Upper lobe of right lung (tissue), 1 donor: ENCODE measurements around the gene OR51S1. TPM values are rescaled to one million over a fixed set of nuclear protein-coding genes. Genes with fewer than 3 reads are reported as not detected.

Experiments
- ATAC-seq: fragments of 200-7000 bp; cut with Tn5 transposase; one replicate; pipeline ENCODE4 v1.9.1; 2020; ENCODE audit warnings: mild to moderate bottlenecking, moderate library complexity
- DNase-seq: peaks from one replicate; pipeline ENCODE4 v3.0.0-alpha.2; 2020
- H3K27ac ChIP-seq: fragments of 200-600 bp; one replicate; pipeline ENCODE4 v1.8.0; 2022
- H3K27me3 ChIP-seq: fragments of 200-600 bp; one replicate; pipeline ENCODE4 v1.8.0; 2022; ENCODE audit warnings: mild to moderate bottlenecking
- H3K36me3 ChIP-seq: fragments of 200-600 bp; one replicate; pipeline ENCODE4 v1.8.0; 2022
- H3K4me1 ChIP-seq: fragments of 200-600 bp; one replicate; pipeline ENCODE4 v1.8.0; 2022
- H3K4me3 ChIP-seq: fragments of 200-600 bp; one replicate; pipeline ENCODE4 v1.8.0; 2022; ENCODE audit warnings: mild to moderate bottlenecking
- H3K9me3 ChIP-seq: fragments of 200-600 bp; one replicate; pipeline ENCODE4 v1.8.0; 2022
- intact Hi-C: fragments of 100-400 bp; cut with DNase I; formaldehyde crosslinking; loops from one replicate; pipeline ENCODE4 v1.11.0; 2022
- total RNA-seq: library from RNA; stranded (reverse); fragmentation: NEBNext Ultra II Directional; extraction: Animal tissue kit (Norgen Biotek cat#: 25700); gene quantifications from one replicate; pipeline ENCODE4 v1.2.1, GENCODE V29; 2021
- TF ChIP-seq, protein P1 (sequence below): fragments of 200-600 bp; IDR thresholded peaks from one replicate; pipeline ENCODE4 v1.8.0; 2022; ENCODE audit warnings: antibody characterized with exemption
- donor health status: DM: no; HTN: yes; CAD: no; lungs with severe emphysema.

OR51S1 gene
- total RNA-seq, 1 donor from 2014 or later = not detected

- Histone ChIP-seq H3K4me1 (no peaks in the 10 kb centered on the region), H3K27ac (no peak overlapping the region), H3K4me3 (no peak overlapping the region), H3K9me3 (no peaks in the 10 kb centered on the region), H3K36me3 (no peaks in the 10 kb centered on the region), H3K27me3 (no peaks in the 10 kb centered on the region)
- TF ChIP-seq, protein P1, sequence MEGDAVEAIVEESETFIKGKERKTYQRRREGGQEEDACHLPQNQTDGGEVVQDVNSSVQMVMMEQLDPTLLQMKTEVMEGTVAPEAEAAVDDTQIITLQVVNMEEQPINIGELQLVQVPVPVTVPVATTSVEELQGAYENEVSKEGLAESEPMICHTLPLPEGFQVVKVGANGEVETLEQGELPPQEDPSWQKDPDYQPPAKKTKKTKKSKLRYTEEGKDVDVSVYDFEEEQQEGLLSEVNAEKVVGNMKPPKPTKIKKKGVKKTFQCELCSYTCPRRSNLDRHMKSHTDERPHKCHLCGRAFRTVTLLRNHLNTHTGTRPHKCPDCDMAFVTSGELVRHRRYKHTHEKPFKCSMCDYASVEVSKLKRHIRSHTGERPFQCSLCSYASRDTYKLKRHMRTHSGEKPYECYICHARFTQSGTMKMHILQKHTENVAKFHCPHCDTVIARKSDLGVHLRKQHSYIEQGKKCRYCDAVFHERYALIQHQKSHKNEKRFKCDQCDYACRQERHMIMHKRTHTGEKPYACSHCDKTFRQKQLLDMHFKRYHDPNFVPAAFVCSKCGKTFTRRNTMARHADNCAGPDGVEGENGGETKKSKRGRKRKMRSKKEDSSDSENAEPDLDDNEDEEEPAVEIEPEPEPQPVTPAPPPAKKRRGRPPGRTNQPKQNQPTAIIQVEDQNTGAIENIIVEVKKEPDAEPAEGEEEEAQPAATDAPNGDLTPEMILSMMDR = no peak
- no peak for DNase-seq
- intact Hi-C loops = no loop called here
- no peak for ATAC-seq
Measured at GRCh38 chr11:4884361-4884760, 35.4 kb upstream of the OR51S1 start.

GRCh38 chr11:4882543-4882942 is 33.5 kb upstream of the OR51S1 start:
- intact Hi-C loops = no loop called here
- DNase-seq (no peak), ATAC-seq (no peak)

DNA sequence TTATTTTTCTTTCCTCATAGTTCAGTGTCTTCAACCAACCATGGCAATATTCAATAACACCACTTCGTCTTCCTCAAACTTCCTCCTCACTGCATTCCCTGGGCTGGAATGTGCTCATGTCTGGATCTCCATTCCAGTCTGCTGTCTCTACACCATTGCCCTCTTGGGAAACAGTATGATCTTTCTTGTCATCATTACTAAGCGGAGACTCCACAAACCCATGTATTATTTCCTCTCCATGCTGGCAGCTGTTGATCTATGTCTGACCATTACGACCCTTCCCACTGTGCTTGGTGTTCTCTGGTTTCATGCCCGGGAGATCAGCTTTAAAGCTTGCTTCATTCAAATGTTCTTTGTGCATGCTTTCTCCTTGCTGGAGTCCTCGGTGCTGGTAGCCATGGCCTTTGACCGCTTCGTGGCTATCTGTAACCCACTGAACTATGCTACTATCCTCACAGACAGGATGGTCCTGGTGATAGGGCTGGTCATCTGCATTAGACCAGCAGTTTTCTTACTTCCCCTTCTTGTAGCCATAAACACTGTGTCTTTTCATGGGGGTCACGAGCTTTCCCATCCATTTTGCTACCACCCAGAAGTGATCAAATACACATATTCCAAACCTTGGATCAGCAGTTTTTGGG is 33.0 kb upstream of the OR51S1 start, which contains the start of gene OR51T1:
TSS of gene OR51T1 (plus strand) at position 41 of the 641 bp plus-strand sequence. CDS start at position 41, 0 bp downstream.
- no peak within 1 kb of the TSS for H3K4me3 ChIP-seq
- no peaks in the 10 kb centered on the region for H3K36me3 ChIP-seq
- H3K27me3 ChIP-seq = no peaks in the 10 kb centered on the region
- no peaks in the 10 kb centered on the region for H3K4me1 ChIP-seq
- intact Hi-C loops = no loop called here
- H3K27ac ChIP-seq = no peak within 1 kb of the TSS
- DNase-seq (no peak), ATAC-seq (no peak)
- TF ChIP-seq, protein P1 = no peak
- no peaks in the 10 kb centered on the region for H3K9me3 ChIP-seq

More at GRCh38 chr11:4882543-4882942, 33.5 kb upstream of the OR51S1 start:
- TF ChIP-seq, protein P1 = no peak
- Histone ChIP-seq H3K36me3 (no peaks in the 10 kb centered on the region), H3K9me3 (no peaks in the 10 kb centered on the region), H3K4me1 (no peaks in the 10 kb centered on the region), H3K27me3 (no peaks in the 10 kb centered on the region), H3K4me3 (no peak overlapping the region), H3K27ac (no peak overlapping the region)

DNA sequence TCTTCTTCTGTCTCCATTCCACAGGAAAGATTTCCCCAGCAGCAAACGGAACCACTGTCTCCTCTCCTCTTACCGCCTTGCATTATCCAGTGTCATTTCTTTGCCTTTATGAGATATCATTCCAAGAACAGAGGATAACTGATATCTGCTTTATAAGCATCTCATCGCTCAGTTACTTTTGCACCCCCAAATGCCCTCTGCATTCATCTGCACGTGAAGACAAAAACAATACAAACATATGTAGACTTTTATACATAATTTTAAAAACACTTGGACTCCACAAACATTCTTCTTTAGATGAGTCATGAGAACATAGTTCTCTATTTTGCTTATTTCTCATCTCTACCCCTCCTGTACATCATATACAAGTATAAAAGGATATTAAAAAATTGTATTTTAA is 32.2 kb upstream of the OR51S1 start:
- DNase-seq (no peak), ATAC-seq (no peak)
- no peaks in the 10 kb centered on the region for H3K36me3 ChIP-seq
- H3K4me1 ChIP-seq = no peaks in the 10 kb centered on the region
- H3K4me3 ChIP-seq = no peak overlapping the region
- intact Hi-C loops = no loop called here
- H3K27ac ChIP-seq = no peak overlapping the region
- no peaks in the 10 kb centered on the region for H3K27me3 ChIP-seq
- H3K9me3 ChIP-seq = no peaks in the 10 kb centered on the region
- TF ChIP-seq, protein P1 = no peak

DNA sequence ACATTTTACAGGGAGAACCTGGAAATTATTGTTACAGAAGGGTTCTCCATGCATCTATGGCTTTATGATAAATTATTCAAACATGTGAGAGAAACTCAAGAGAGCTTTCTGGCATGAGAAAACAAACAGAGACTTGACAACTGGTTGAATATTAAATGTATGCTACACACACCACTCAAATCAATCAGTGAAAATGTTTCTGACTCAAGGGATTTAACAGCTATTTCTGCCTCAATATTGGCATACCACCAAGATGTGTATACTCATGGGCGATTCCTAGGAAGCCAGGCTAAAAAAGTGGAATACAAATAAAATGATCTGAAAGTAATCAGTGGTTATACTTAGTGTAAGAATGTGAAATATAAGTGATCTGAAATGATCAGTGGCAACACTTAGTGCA is 16.8 kb upstream of the OR51S1 start:
- H3K27me3 ChIP-seq = no peaks in the 10 kb centered on the region
- intact Hi-C loops = no loop called here
- H3K36me3 ChIP-seq = no peaks in the 10 kb centered on the region
- TF ChIP-seq, protein P1 = no peak
- no peak for DNase-seq
- H3K4me3 ChIP-seq = no peak overlapping the region
- H3K4me1 ChIP-seq = no peaks in the 10 kb centered on the region
- no peak overlapping the region for H3K27ac ChIP-seq
- H3K9me3 ChIP-seq = no peaks in the 10 kb centered on the region
- ATAC-seq = no peak
